Smooth muscle cell of the umbilical artery (primary cell): ENCODE results near the gene FBXO10. TPM values are rescaled to one million over a fixed set of nuclear protein-coding genes. Genes with fewer than 3 reads are reported as not detected.

Source experiments
- total RNA-seq: library from RNA; depleted of rRNA; stranded (reverse); fragments of >200 nt; gene quantifications from 2 replicates; pipeline ENCODE4 v1.2.3, GENCODE V29; 2014

FBXO10 gene
- 13.1 and 22.9 TPM in 2 replicates for total RNA-seq

GRCh38 chr9:37575921-37576721, at the start of gene FBXO10:
Gene FBXO10, minus strand, starts transcription at chr9:37576380. Its CDS starts 34,612 bp downstream, at chr9:37541768.

GRCh38 chr9:37592108-37592951, 16.1 kb upstream of the FBXO10 start, which contains the start of gene TOMM5:
Gene TOMM5, minus strand, starts transcription at chr9:37592597. Its CDS starts 65 bp downstream, at chr9:37592532.

DNA sequence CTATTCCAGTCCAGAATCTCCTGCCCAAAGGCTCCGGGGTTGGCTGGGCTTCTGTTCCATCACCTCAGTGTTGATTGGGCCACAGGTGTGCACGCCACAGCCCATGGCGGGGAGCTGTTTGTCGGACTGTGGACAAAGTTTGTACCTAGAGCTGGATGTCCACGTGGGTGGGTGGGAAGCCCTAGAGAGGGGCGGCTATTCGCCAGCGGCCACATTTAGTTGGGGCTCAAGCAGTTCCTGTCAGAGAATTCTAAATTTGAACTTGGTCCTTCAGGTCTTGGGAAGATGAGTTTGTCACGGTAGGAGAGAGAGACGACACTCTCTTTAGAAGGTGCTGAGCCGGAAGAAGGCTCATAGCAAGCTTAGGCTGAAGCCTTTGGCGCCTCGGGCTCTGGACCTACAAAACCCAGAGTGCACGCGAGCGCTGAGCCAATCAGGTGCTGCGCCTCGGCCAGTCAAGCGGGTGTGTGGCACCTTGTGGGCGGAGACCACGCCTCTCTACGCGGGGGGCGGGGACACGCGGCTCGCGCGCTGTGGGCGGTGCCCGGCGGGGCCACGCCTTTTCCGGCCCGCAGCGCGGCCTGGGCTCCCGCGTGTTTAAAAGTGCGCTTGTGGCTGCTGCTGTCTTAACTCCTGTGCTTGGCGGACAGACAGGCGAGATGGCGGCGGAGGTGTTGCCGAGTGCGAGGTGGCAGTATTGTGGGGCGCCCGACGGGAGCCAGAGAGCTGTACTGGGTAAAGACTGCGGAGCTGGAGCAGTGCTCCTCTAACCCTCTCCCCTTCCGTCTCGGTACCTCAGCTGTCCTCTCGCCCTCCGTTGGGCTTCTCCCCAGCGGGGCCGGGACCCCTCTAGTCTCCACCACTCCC, 90.6 kb downstream of the FBXO10 start, which contains the start of gene POLR1E:
TSS of gene POLR1E (plus strand) at position 560 of the 867 bp plus-strand sequence. CDS start at position 660, 100 bp downstream.

DNA sequence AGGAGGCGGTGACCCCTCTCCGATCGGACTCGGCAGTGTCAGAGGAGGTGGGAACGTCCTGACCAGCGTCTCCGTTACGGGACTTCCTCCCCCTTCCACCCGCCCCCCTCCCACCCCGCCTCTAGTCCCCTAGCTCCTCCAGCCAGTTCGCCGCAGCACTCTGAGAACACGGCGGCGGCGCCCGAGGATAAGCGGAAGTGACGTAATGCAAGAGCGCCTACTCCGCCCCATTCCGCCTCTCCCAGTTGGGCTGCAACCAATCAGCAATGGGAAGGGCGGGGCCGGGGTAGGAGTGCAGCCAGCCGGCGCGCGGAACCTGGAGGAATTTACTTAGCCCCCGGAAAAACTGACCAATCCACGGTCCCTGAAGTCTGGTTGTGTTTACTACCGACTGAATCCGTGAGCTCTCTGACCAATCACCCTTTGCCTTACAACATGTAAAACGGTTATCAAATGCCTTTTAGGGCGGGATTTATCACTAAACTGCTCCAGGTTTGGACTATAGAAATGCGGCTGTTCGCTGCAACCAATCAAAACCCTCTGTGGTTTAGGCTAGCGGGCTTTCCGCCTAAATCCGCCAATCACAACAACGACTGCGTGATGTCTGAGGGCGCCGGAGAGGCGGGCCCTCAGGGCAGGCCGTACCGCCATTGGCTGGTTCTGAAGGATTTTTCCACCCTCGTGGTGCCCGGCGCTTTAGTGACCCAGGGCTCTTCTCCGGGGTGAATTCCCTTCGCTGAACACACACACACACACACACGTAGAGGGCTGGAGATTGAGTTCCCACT, 110.7 kb downstream of the FBXO10 start, which contains the start of gene ZBTB5:
TSS of gene ZBTB5 (minus strand) at position 202 of the 788 bp plus-strand sequence. CDS start 22,899 bp downstream, outside the sequence.

Other genes with a start within 250 kb of the FBXO10 start
- gene GRHPR, start 153.7 kb downstream of the FBXO10 start, total RNA-seq: 78.1 and 102 TPM in 2 replicates
- 7.1 and 7.3 TPM in 2 replicates for gene ZBTB5, start 110.9 kb downstream of the FBXO10 start, total RNA-seq
- gene POLR1E, start 90.4 kb downstream of the FBXO10 start, total RNA-seq: 23.8 and 40.6 TPM in 2 replicates
- gene TOMM5, start 16.2 kb upstream of the FBXO10 start, total RNA-seq: 163 and 166 TPM in 2 replicates
- gene FRMPD1, start 74.6 kb upstream of the FBXO10 start, total RNA-seq: under 0.01 and 0.05 TPM in 2 replicates
- 3.6 and 3.8 TPM in 2 replicates for gene TRMT10B, start 177.4 kb upstream of the FBXO10 start, total RNA-seq
- gene EXOSC3, start 208.7 kb upstream of the FBXO10 start, total RNA-seq: 24.3 and 28.6 TPM in 2 replicates
- 20.8 and 48.9 TPM in 2 replicates for gene DCAF10, start 224.4 kb upstream of the FBXO10 start, total RNA-seq